Activated CD4-positive, alpha-beta T cell treated with anti-CD3 and anti-CD28 coated beads, Interleukin-2, Interleukin-4, amounts not matched to agents 100 ng/mL and 50 ng/mL, durations not matched to agents 16 hours and 8 hours (primary cell): ENCODE measurements around the gene IGF1R.

Experiments
- DNase-seq: peaks from one replicate; pipeline ENCODE4 v3.0.0-alpha.2; 2020; ENCODE audit warnings: low spot score

Gene IGF1R

DNA sequence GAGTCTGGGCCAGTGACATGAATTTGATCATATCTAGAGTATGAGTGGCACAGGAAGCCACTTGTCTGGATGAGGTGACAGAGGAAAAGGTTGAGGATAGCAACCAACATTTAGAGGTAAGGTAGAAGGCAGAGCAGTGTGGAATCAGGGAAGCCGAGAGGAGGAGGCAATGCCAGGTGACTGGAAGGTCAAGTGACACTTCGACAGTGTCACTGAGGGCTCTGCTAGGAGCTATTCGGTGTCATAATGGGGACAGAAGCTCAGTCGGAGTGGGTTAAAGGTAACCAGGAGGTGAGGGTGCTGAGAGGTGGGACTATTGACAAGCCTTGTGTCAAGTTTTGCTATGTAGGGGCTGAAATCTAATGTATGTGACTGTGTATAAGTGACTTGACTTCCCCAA, 56.7 kb downstream of the IGF1R start:
- DNase-seq = no peak

DNA sequence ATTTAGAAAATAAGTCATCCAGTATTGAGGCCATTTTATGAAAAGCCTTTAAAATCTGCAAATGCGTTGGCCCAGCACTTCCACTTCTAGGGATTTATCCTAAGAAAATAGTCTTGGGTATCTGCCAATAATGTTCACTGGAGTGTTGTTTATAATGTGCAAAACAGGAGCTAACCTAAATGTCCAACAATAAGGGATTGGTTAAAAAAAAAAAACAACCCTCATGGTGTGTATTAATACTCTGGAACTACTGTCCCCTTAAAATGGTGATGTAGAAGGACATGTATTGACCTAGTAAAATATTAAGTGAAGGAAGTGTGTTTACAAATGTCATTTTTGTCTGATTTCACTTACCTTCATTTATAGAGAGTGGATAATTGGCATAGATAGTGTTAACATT, 58.0 kb downstream of the IGF1R start:
- DNase-seq = no peak

DNA sequence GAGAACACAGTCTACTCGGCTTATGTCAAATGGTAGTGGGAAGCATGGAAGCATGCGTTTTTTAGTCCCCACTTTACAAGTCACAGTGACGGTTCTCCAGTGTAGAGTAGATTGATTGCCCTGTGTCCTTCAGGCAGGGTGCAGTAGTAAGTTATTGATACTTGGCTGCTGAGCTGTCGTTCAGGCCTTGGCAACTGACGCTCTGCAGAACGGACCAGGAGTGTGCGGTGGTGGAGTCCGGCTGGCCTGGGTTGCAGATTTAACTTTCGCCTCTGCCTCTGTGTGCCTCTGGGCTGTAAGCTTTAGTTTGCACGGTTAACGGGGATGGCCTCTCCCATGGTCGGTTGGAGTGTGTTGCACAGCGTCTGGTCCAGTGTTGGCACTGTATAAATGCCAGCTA, 58.6 kb downstream of the IGF1R start:
- DNase-seq = no peak

DNA sequence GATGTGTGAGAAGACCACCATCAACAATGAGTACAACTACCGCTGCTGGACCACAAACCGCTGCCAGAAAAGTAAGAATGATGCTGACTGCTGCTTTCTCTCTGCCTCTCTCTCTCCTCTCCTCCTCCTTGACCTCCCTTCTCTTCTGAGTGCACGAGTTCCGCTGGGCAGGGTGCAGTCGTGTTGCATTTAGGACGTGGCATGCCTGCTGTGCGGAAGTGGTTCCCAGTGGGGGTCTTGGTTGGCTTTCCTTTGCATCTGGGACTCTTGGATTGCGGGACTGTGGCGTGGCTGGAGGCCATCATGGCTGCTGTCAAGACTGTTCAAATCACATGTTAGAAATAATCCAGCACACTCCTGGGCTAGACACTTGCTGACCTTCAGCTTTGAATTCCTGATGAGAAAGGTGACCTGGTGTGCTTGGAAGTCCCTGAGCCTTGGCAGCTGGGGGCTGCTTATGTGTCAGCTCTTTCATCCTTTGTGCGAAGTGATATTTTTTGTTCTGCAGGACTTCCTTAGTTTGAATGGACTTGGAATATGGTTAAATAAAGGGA, 59.8 kb downstream of the IGF1R start:
- DNase-seq = no peak

- no peak for DNase-seq
Observed at GRCh38 chr15:98711810-98712209, 63.5 kb downstream of the IGF1R start.

DNA sequence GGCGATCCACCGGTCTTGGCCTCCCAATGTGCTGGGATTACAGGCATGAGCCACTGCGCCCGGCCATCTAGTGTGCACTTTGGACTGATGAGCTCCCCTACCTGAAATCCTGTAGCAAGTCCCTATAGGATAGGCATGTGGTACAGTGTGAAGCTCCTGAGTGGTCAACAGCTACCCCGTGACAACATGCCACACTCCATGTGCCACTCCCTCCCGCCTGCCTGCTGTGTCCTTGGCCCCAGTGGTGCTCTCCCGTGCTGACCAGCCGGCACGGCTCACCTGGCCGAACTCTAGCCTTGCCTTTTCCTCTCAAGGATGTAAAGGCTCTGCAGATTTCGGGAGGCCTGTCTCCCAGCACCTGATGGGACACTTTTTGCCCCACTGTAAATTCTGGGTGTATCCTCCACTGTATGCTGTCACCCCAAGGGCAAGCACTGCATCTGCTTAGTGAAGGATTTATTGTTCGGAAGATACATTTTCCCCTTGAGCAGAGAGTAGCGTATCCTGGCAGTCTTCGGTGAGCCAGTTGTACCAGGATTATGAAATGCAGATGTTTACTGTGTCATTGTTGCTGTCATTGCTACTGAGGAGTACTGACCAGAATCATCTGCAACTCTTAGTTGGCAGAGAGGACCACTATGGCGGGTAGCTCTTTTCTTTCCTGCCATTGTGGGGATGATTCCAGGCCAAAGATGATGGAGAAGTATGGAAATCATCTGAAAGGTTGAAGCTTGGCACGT, 64.7 kb downstream of the IGF1R start:
- DNase-seq = no peak

DNA sequence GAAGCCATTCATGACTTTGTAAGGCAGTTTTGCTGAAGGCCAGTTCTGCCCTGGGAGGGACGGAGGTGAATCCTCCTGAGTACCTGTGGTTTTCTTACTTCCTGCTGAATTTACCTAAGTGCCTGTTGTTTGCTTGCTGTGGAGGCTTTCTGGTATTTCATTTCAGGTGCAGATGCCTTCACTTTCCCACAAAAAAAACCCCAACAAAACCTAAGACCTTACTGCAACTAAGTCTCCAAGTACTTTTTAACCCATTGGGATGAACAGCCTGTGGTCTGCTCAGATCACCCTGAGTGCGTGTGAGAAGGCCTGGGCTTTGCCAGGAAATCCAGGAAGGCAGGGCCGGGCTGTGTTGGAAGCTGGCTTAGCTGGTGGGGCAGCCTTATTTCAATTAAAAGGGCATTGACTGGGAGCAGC, 65.3 kb downstream of the IGF1R start:
- DNase-seq = no peak

- no peak for DNase-seq
Observed at GRCh38 chr15:98714922-98715321, 66.6 kb downstream of the IGF1R start.

GRCh38 chr15:98715401-98715800, 67.1 kb downstream of the IGF1R start:
- no peak for DNase-seq

- DNase-seq = no peak
Observed at GRCh38 chr15:98715890-98716443, 67.6 kb downstream of the IGF1R start.

- no peak for DNase-seq
Observed at GRCh38 chr15:98717371-98717770, 69.0 kb downstream of the IGF1R start.

DNA sequence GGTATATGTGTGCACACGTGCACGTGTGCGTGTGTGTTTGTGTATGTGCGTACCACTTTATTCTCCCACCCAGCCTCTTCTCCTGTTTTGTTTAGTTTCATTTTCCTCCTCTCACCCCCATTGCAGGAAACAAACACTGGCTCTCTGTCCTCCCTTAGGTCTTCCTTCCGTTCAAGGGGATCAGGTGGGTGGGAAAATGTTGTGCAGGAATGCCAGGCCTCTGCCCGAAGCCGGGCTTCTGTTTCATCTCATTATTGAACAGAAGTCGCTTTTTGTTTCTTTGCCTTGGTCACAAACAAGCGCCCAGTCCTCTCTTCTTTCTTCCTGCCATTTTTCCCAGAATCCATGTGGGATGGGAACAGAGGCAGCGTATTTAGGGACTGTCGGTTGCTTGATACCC, 69.6 kb downstream of the IGF1R start:
- no peak for DNase-seq

- no peak for DNase-seq
Observed at GRCh38 chr15:98718426-98719136, 70.2 kb downstream of the IGF1R start.

DNA sequence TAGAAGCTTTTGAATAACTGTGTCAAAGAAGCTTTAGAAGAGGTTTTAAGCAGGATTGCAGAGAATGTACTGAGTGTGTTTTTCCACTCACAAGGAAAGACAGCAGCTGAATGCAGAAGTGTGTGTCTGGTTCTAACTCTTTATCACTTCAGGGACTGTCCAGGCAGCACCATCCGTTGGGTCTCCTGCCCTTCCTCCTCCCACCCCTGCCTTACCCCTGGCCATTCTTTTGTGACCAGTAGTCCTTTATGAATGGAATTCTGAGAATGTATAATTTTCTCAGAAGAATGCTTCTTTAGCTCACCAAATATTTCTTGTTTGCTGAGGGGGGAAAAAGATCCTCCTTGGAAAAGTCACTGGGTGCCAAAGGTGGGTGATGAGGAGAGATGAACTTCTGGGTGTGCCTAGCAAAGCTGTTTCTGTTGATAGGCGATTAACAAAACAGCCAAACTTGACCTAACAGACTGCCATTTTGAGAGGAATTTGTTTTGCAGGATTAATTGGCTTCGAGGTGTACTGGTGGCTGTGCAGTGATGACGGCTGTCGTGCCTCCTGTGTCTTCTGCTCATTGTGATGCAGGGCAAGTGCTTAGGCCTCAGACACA, 70.9 kb downstream of the IGF1R start:
- DNase-seq = no peak

DNA sequence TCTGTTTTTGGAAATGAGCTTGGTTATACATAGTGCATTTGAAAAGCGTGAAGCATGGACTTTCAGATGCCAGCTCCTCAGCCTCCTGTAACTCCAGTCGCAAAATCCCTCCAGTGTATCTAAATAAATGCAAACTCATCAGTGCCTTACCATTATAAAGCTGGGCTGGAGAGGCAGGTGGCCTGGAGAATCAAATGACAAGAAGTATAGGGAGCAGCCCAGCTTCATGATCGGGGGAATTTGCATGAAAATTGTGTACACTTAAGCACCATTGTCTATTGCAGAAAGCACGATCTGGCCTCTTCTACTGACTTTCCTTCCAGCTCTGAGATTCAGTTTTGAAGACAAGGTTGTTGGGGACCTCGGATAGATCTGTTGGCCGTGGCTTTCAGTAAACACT, 71.7 kb downstream of the IGF1R start:
- DNase-seq = no peak

GRCh38 chr15:98720577-98721565, 72.5 kb downstream of the IGF1R start:
- DNase-seq = no peak

- no peak for DNase-seq
Observed at GRCh38 chr15:98722209-98722608, 73.9 kb downstream of the IGF1R start.

DNA sequence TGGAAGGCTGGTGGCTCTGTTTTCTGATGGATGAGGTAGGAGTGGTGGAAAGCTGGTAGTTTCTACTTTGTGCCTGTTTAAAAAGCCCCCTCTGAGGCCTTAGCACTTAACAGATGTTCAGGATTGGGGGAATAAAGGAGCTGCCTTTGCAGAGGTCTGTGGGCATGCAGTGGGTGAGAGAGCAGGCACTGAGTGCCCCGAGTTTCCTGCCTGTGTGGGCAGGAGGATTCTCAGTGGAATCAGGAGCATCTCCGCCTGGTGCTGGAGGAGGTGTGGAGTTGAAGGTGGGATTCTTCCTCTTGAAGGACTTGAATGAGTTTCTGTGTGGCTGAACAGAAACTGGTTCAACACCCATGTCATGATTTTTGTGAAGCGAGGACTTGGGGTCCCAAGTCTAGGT, 74.3 kb downstream of the IGF1R start:
- no peak for DNase-seq

- DNase-seq = no peak
Observed at GRCh38 chr15:98723195-98723594, 74.9 kb downstream of the IGF1R start.

GRCh38 chr15:98724048-98724447, 75.7 kb downstream of the IGF1R start:
- no peak for DNase-seq

DNA sequence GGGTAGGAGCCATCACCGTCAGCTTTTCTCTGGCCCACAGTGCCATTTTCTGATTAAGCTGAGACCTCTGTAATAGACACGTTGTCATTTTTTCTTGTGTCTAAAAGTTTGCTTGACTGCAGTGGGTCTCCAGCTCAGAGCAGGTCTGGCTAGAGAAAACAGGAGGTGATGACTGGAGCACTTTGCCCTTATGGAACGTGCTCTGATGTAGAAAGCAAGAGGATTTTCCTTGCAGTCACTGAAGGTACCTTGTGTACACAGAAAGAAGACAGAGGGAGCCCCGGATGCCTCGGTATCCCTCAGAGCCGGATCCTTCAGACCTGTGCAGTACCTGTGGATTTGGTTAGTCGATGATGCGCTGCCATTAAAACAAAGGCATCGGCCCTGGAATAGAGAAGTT, 76.2 kb downstream of the IGF1R start:
- no peak for DNase-seq

DNA sequence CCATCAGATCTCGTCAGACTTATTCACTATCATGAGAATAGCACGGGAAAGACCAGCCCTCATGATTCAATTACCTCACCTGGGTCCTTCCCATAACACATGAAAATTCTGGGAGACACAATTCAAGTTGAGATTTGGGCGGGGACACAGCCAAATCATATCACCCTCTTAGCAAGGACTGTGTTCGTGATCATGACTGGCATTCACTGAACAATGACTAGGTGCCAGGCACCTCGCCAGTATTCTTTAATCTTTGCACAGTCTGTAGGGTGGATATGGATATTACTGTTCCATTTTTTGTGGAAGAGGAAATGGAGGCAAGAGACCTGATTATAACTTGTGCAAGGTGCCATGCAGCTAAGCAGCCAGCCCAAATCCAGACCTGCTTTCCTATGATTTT, 77.5 kb downstream of the IGF1R start:
- DNase-seq = no peak
